ENCODE results near the gene SLC16A8. TPM values are rescaled to one million over a fixed set of nuclear protein-coding genes. Genes with fewer than 3 reads are reported as not detected.
A peak's percentile ranks its signal among the peaks of the same experiment; 100 is the strongest.
"Not testable (repeated sequence)": the region's sequence is repeated elsewhere in the genome, so short reads cannot be mapped to it uniquely, and the experiment has no call there.

Gene SLC16A8
- total RNA-seq, 1 donor from 2014 or later, result not detected

GRCh38 chr22:38079804-38080203 lies 4.2 kb downstream of the SLC16A8 start:
- no peak overlapping the region for H3K4me3 Mint-ChIP-seq (ENCODE audit: unreplicated experiment)
- TF ChIP-seq CTCF (IDR thresholded peaks at IDR 0.05; ENCODE audit: partially characterized antibody, unreplicated experiment), result no peak
- peak overlapping the region; percentile 34 for H3K27ac Mint-ChIP-seq (ENCODE audit: unreplicated experiment)
- H3K27me3 Mint-ChIP-seq (ENCODE audit: unreplicated experiment), result peaks cover 1% of the 10 kb centered on the region
- DNase-seq, result no peak
- no peaks in the 10 kb centered on the region for H3K36me3 Mint-ChIP-seq (ENCODE audit: unreplicated experiment)
- no peaks in the 10 kb centered on the region for H3K4me1 Mint-ChIP-seq (ENCODE audit: low read depth, unreplicated experiment)
- peaks cover 5% of the 10 kb centered on the region for H3K9me3 Mint-ChIP-seq (ENCODE audit: unreplicated experiment)

GRCh38 chr22:38079208-38079607 lies 4.8 kb downstream of the SLC16A8 start:
- H3K9me3 Mint-ChIP-seq (ENCODE audit: unreplicated experiment); H3K4me3 Mint-ChIP-seq (ENCODE audit: unreplicated experiment); H3K27me3 Mint-ChIP-seq (ENCODE audit: unreplicated experiment); H3K27ac Mint-ChIP-seq (ENCODE audit: unreplicated experiment); H3K4me1 Mint-ChIP-seq (ENCODE audit: low read depth, unreplicated experiment); H3K36me3 Mint-ChIP-seq (ENCODE audit: unreplicated experiment); DNase-seq: not testable (repeated sequence)

GRCh38 chr22:38078046-38078840 lies 5.7 kb downstream of the SLC16A8 start:
- Mint-ChIP-seq H3K4me3 (ENCODE audit: unreplicated experiment) (no peak overlapping the region), H3K36me3 (ENCODE audit: unreplicated experiment) (no peaks in the 10 kb centered on the region), H3K27ac (ENCODE audit: unreplicated experiment) (no peak overlapping the region), H3K27me3 (ENCODE audit: unreplicated experiment) (peaks cover 3% of the 10 kb centered on the region), H3K4me1 (ENCODE audit: low read depth, unreplicated experiment) (peaks cover 2% of the 10 kb centered on the region), H3K9me3 (ENCODE audit: unreplicated experiment) (peaks cover 5% of the 10 kb centered on the region)
- no peak for DNase-seq
- no peak for TF ChIP-seq CTCF (IDR thresholded peaks at IDR 0.05; ENCODE audit: partially characterized antibody, unreplicated experiment)

GRCh38 chr22:38077595-38077994 lies 6.4 kb downstream of the SLC16A8 start:
- no peak for TF ChIP-seq CTCF (IDR thresholded peaks at IDR 0.05; ENCODE audit: partially characterized antibody, unreplicated experiment)
- Mint-ChIP-seq H3K9me3 (ENCODE audit: unreplicated experiment) (peaks cover 5% of the 10 kb centered on the region), H3K27me3 (ENCODE audit: unreplicated experiment) (peaks cover 8% of the 10 kb centered on the region), H3K27ac (ENCODE audit: unreplicated experiment) (no peak overlapping the region), H3K4me1 (ENCODE audit: low read depth, unreplicated experiment) (peaks cover 4% of the 10 kb centered on the region), H3K36me3 (ENCODE audit: unreplicated experiment) (no peaks in the 10 kb centered on the region), H3K4me3 (ENCODE audit: unreplicated experiment) (no peak overlapping the region)
- no peak for DNase-seq

- H3K36me3 Mint-ChIP-seq (ENCODE audit: unreplicated experiment), result no peaks in the 10 kb centered on the region
- peaks cover 5% of the 10 kb centered on the region for H3K9me3 Mint-ChIP-seq (ENCODE audit: unreplicated experiment)
- H3K27ac Mint-ChIP-seq (ENCODE audit: unreplicated experiment), result no peak overlapping the region
- TF ChIP-seq CTCF (IDR thresholded peaks at IDR 0.05; ENCODE audit: partially characterized antibody, unreplicated experiment), result no peak
- peaks cover 4% of the 10 kb centered on the region for H3K4me1 Mint-ChIP-seq (ENCODE audit: low read depth, unreplicated experiment)
- peak overlapping the region; percentile 50 for H3K4me3 Mint-ChIP-seq (ENCODE audit: unreplicated experiment)
- no peak for DNase-seq
- peaks cover 8% of the 10 kb centered on the region for H3K27me3 Mint-ChIP-seq (ENCODE audit: unreplicated experiment)
These were observed 6.9 kb downstream of the SLC16A8 start for GRCh38 chr22:38077096-38077495.

Data from glutamatergic neuron (in vitro differentiated cells).